ENCODE results near the gene TECTB. TPM values are rescaled to one million over a fixed set of nuclear protein-coding genes. Genes with fewer than 3 reads are reported as not detected.

The TECTB gene
- total and polyA plus RNA-seq, 4 experiments from 2014 or later: not detected

GRCh38 chr10:112347709-112348671, 64.8 kb downstream of the TECTB start:
- intact Hi-C loops (cut with micrococcal nuclease): no loop called here
- Histone ChIP-seq H3K27me3 (ENCODE audit: insufficient read depth, low read length) (no peaks in the 10 kb centered on the region), H3K4me1 (ENCODE audit: insufficient read depth, low read length) (no peaks in the 10 kb centered on the region), H3K9me3 (ENCODE audit: control insufficient read depth in 1 of 2, low read length in 2 of 2) (no peaks in the 10 kb centered on the region), H3K4me3 (ENCODE audit: low read length in 2 of 2) (no peak overlapping the region), H3K27ac (ENCODE audit: low read depth, low read length) (no peak overlapping the region), H3K36me3 (ENCODE audit: insufficient read depth, low read length) (no peaks in the 10 kb centered on the region)
- POLR2A ChIA-PET (ENCODE audit: partially characterized antibody): no interaction called here
- Mint-ChIP-seq H3K9me3 (no peaks in the 10 kb centered on the region), H3K27ac (no peak overlapping the region), H3K36me3 (no peaks in the 10 kb centered on the region), H3K27me3 (no peaks in the 10 kb centered on the region), H3K4me1 (no peaks in the 10 kb centered on the region), H3K4me3 (no peak overlapping the region)
- CTCF ChIA-PET (ENCODE audit: partially characterized antibody): interaction anchor here (1.2 kb wide), 1 partner anchor 13 kb away, joined by 3 read pairs; no protein-coding TSS in a partner anchor
- no peak for DNase-seq

DNA sequence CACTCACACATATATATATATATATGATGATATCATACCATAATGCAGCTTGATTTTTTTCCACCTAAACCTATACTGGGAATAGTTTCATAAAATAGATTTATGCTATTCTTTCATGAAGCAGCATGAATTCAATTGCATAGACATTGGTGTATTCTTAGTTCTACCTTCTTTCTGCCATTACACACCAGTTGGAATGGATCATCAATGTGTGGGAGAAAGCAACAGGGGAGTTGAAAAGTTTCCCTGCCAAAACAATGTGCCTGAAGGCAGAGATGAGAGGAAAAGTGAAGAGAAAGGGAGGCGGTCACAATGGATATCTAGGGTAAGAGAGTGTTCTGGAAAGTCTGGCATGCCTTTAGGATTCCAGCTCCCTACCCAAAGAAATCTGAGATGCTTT, 65.6 kb downstream of the TECTB start:
- POLR2A ChIA-PET (ENCODE audit: partially characterized antibody): no interaction called here

DNA sequence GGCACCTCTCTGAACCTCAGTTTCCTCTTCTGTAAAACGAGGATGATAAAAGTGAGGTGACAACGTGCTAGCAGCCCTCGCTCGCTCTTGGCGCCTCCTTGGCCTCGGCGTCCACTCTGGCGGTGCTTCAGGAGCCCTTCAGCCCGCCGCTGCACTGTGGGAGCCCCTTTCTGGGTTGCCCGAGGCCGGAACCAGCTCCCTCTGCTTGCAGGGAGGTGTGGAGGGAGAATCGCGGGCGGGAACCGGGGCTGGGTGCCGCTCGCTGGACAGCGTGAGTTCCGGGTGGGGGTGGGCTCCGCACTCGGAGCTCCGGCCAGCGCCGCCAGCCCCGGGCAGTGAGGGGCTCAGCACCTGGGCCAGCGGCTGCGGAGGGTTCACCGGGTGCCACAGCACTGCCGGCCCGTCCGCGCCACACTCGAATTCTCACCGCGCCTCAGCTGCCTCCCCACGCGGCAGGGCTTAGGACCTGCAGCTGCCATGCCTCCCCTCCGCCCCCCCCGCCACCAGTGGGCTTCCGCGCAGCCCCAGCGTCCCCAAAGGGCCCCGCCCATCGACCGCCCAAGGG, 66.4 kb downstream of the TECTB start:
- intact Hi-C loops (cut with micrococcal nuclease): no loop called here
- CTCF ChIA-PET (ENCODE audit: partially characterized antibody): interaction anchor here (1.7 kb wide), 1 partner anchor 24 kb away, joined by 4 read pairs; the partner anchor contains the start of gene ACSL5
- H3K27ac ChIP-seq (ENCODE audit: low read depth, low read length): no peak overlapping the region
- H3K4me1 ChIP-seq (ENCODE audit: insufficient read depth, low read length): no peaks in the 10 kb centered on the region
- H3K27me3 ChIP-seq (ENCODE audit: insufficient read depth, low read length): no peaks in the 10 kb centered on the region
- POLR2A ChIA-PET (ENCODE audit: partially characterized antibody): no interaction called here
- H3K4me3 Mint-ChIP-seq: no peak overlapping the region
- no peaks in the 10 kb centered on the region for H3K9me3 Mint-ChIP-seq
- no peaks in the 10 kb centered on the region for H3K27me3 Mint-ChIP-seq
- H3K27ac Mint-ChIP-seq: no peak overlapping the region
- H3K36me3 ChIP-seq (ENCODE audit: insufficient read depth, low read length): no peaks in the 10 kb centered on the region
- no peaks in the 10 kb centered on the region for H3K4me1 Mint-ChIP-seq
- H3K36me3 Mint-ChIP-seq: no peaks in the 10 kb centered on the region
- DNase-seq: no peak
- no peaks in the 10 kb centered on the region for H3K9me3 ChIP-seq (ENCODE audit: control insufficient read depth in 1 of 2, low read length in 2 of 2)
- H3K4me3 ChIP-seq (ENCODE audit: low read length in 2 of 2): no peak overlapping the region

More for the DNA sequence above, 65.6 kb downstream of the TECTB start:
- Histone ChIP-seq H3K9me3 (ENCODE audit: control insufficient read depth in 1 of 2, low read length in 2 of 2) (no peaks in the 10 kb centered on the region), H3K27ac (ENCODE audit: low read depth, low read length) (no peak overlapping the region), H3K36me3 (ENCODE audit: insufficient read depth, low read length) (no peaks in the 10 kb centered on the region), H3K4me3 (ENCODE audit: low read length in 2 of 2) (no peak overlapping the region), H3K27me3 (ENCODE audit: insufficient read depth, low read length) (no peaks in the 10 kb centered on the region), H3K4me1 (ENCODE audit: insufficient read depth, low read length) (no peaks in the 10 kb centered on the region)
- Mint-ChIP-seq H3K4me3 (no peak overlapping the region), H3K9me3 (no peaks in the 10 kb centered on the region), H3K27ac (no peak overlapping the region), H3K27me3 (no peaks in the 10 kb centered on the region), H3K36me3 (no peaks in the 10 kb centered on the region), H3K4me1 (no peaks in the 10 kb centered on the region)
- no peak for DNase-seq
- CTCF ChIA-PET (ENCODE audit: partially characterized antibody): interaction anchor here (1.2 to 1.7 kb wide), 2 partner anchors 14 to 25 kb away, joined by 3 to 4 read pairs; partner anchors contain the start of gene ACSL5
- intact Hi-C loops (cut with micrococcal nuclease): no loop called here

- no peaks in the 10 kb centered on the region for H3K4me1 Mint-ChIP-seq
- no peaks in the 10 kb centered on the region for H3K9me3 Mint-ChIP-seq
- ChIA-PET CTCF (ENCODE audit: partially characterized antibody) (interaction anchor here (1.4 kb wide), 1 partner anchor 36 kb away, joined by 3 read pairs; no protein-coding TSS in a partner anchor), POLR2A (ENCODE audit: partially characterized antibody) (interaction anchor here (0.7 kb wide), 1 partner anchor 15 kb away, joined by 4 read pairs; no protein-coding TSS in a partner anchor)
- Histone ChIP-seq H3K36me3 (ENCODE audit: insufficient read depth, low read length) (no peaks in the 10 kb centered on the region), H3K4me3 (ENCODE audit: low read length in 2 of 2) (no peak overlapping the region), H3K27me3 (ENCODE audit: insufficient read depth, low read length) (no peaks in the 10 kb centered on the region), H3K27ac (ENCODE audit: low read depth, low read length) (no peak overlapping the region), H3K9me3 (ENCODE audit: control insufficient read depth in 1 of 2, low read length in 2 of 2) (no peaks in the 10 kb centered on the region), H3K4me1 (ENCODE audit: insufficient read depth, low read length) (no peaks in the 10 kb centered on the region)
- H3K4me3 Mint-ChIP-seq: no peak overlapping the region
- no peaks in the 10 kb centered on the region for H3K36me3 Mint-ChIP-seq
- H3K27me3 Mint-ChIP-seq: no peaks in the 10 kb centered on the region
- no peak for DNase-seq
- H3K27ac Mint-ChIP-seq: no peak overlapping the region
- intact Hi-C loops (cut with micrococcal nuclease): no loop called here
Observed at GRCh38 chr10:112351146-112351545, 67.9 kb downstream of the TECTB start.

DNA sequence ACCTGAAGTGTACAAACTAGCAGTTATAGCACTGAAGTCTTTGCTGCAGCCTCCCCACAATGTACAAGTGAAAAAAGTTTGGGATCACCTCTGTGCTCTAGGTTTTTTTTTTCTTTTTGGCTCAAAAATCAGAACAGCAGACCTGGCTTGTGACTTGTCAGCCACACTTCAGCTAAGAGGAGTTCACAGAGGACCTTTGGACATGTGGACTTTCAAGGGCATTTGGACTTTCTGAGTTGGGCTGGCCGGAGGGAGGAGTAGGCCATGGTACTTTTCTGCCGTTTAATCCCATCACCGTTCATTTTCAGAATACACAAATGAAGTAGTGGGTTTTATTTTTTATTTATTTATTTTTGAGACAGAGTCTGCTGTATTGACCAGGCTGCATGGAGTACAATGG, 68.8 kb downstream of the TECTB start:
- no peak overlapping the region for H3K4me3 Mint-ChIP-seq
- H3K4me3 ChIP-seq (ENCODE audit: low read length in 2 of 2): no peak overlapping the region
- no peak overlapping the region for H3K27ac Mint-ChIP-seq
- H3K4me1 Mint-ChIP-seq: no peaks in the 10 kb centered on the region
- no peaks in the 10 kb centered on the region for H3K27me3 ChIP-seq (ENCODE audit: insufficient read depth, low read length)
- no peak for DNase-seq
- H3K9me3 Mint-ChIP-seq: no peaks in the 10 kb centered on the region
- H3K9me3 ChIP-seq (ENCODE audit: control insufficient read depth in 1 of 2, low read length in 2 of 2): no peaks in the 10 kb centered on the region
- H3K36me3 Mint-ChIP-seq: no peaks in the 10 kb centered on the region
- POLR2A ChIA-PET (ENCODE audit: partially characterized antibody): no interaction called here
- no peaks in the 10 kb centered on the region for H3K27me3 Mint-ChIP-seq
- H3K36me3 ChIP-seq (ENCODE audit: insufficient read depth, low read length): no peaks in the 10 kb centered on the region
- no peak overlapping the region for H3K27ac ChIP-seq (ENCODE audit: low read depth, low read length)
- intact Hi-C loops (cut with micrococcal nuclease): no loop called here
- no peaks in the 10 kb centered on the region for H3K4me1 ChIP-seq (ENCODE audit: insufficient read depth, low read length)
- CTCF ChIA-PET (ENCODE audit: partially characterized antibody): interaction anchor here (1.4 kb wide), 1 partner anchor 37 kb away, joined by 3 read pairs; no protein-coding TSS in a partner anchor

DNA sequence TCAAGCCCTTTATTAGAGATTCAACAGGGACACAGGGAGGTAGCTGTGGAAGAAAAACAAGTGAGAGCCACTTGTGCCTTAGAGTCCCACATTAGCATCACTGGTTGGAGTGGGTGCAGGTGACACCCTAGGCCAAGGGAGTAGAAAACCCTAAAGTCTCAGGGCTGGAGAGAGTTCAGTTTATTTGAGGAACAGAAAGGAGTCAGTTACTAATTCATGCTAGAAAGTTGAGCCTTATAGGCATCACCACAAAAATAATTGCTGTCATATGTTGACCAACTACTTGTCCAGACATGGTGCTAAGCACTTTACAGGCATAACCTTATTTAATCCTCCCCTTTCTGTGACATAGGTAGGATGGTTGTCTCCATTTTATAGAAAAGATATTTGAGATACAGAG, 69.8 kb downstream of the TECTB start:
- no peak for DNase-seq
- Mint-ChIP-seq H3K4me1 (no peaks in the 10 kb centered on the region), H3K36me3 (no peaks in the 10 kb centered on the region), H3K4me3 (no peak overlapping the region), H3K27ac (peak overlapping the region in 1 of 7 donors; percentile 26), H3K9me3 (no peaks in the 10 kb centered on the region), H3K27me3 (no peaks in the 10 kb centered on the region)
- POLR2A ChIA-PET (ENCODE audit: partially characterized antibody): no interaction called here
- no peaks in the 10 kb centered on the region for H3K27me3 ChIP-seq (ENCODE audit: insufficient read depth, low read length)
- H3K9me3 ChIP-seq (ENCODE audit: control insufficient read depth in 1 of 2, low read length in 2 of 2): no peaks in the 10 kb centered on the region
- intact Hi-C loops (cut with micrococcal nuclease): no loop called here
- H3K4me3 ChIP-seq (ENCODE audit: low read length in 2 of 2): no peak overlapping the region
- no peak overlapping the region for H3K27ac ChIP-seq (ENCODE audit: low read depth, low read length)
- no peaks in the 10 kb centered on the region for H3K4me1 ChIP-seq (ENCODE audit: insufficient read depth, low read length)
- no peaks in the 10 kb centered on the region for H3K36me3 ChIP-seq (ENCODE audit: insufficient read depth, low read length)
- CTCF ChIA-PET (ENCODE audit: partially characterized antibody): no interaction called here

Data from CD4-positive, alpha-beta memory T cell (primary cell).